Keratinocyte (primary cell): ENCODE results near the gene DNAJB14. TPM values are rescaled to one million over a fixed set of nuclear protein-coding genes. Genes with fewer than 3 reads are reported as not detected.

Experiments used
- DNase-seq: peaks from one replicate; pipeline ENCODE4 v3.0.0-alpha.2; 2011; ENCODE audit warnings: low read depth, missing footprints, low spot score
- FAIRE-seq: peaks from 2 replicates; lab custom pipeline; 2011; peaks lifted over from hg19 to GRCh38; lab: Jason Lieb, UNC
- H2AFZ ChIP-seq: 2 replicates; pipeline ENCODE4 v1.6.0; 2012; ENCODE audit warnings: low read length, control low read depth, inconsistent platforms; ENCODE audit not compliant: control insufficient read depth
- H3K27ac ChIP-seq: 2 replicates; pipeline ENCODE4 v1.5.1; 2011; ENCODE audit warnings: low read length; ENCODE audit not compliant: control insufficient read depth, insufficient read depth
- H3K27me3 ChIP-seq: 3 replicates; pipeline ENCODE4 v1.6.0; 2011; ENCODE audit warnings: low read length; ENCODE audit not compliant: control insufficient read depth, insufficient read depth; ENCODE audit errors: extremely low read depth
- H3K36me3 ChIP-seq, 2 experiments: 2 replicates in 1 of 2; 3 replicates in 1 of 2; pipeline ENCODE4 v1.5.1; 2011; ENCODE audit warnings: low read length in 2 of 2, mild to moderate bottlenecking in 1 of 2; ENCODE audit not compliant: control insufficient read depth in 2 of 2, insufficient read depth in 2 of 2; ENCODE audit errors: extremely low read depth in 1 of 2
- H3K4me1 ChIP-seq: 3 replicates; pipeline ENCODE4 v1.5.1; 2011; ENCODE audit warnings: low read length; ENCODE audit not compliant: control insufficient read depth, insufficient read depth; ENCODE audit errors: extremely low read depth
- H3K4me2 ChIP-seq: 3 replicates; pipeline ENCODE4 v1.6.0; 2011; ENCODE audit warnings: low read depth, low read length; ENCODE audit not compliant: control insufficient read depth, insufficient read depth; ENCODE audit errors: extremely low read depth
- H3K4me3 ChIP-seq, 3 experiments: fragments of 200-600 bp in 1 of 3; sonication (generic) in 1 of 3; 2 replicates in 2 of 3; 3 replicates in 1 of 3; pipeline ENCODE4 v1.5.1; 2011 to 2016; ENCODE audit warnings: low read length in 3 of 3, mild to moderate bottlenecking in 3 of 3, control low read depth in 2 of 3, inconsistent platforms in 1 of 3, low read depth in 1 of 3, mixed read lengths in 1 of 3, mixed run types in 1 of 3, moderate library complexity in 1 of 3; ENCODE audit not compliant: control insufficient read depth in 2 of 3, insufficient read depth in 2 of 3; ENCODE audit errors: extremely low read depth in 1 of 3
- H3K79me2 ChIP-seq: 2 replicates; pipeline ENCODE4 v1.6.0; 2012; ENCODE audit warnings: low read length; ENCODE audit not compliant: control insufficient read depth, insufficient read depth
- H3K9ac ChIP-seq: 3 replicates; pipeline ENCODE4 v1.6.0; 2011; ENCODE audit warnings: low read length; ENCODE audit not compliant: control insufficient read depth, insufficient read depth; ENCODE audit errors: extremely low read depth
- H3K9me1 ChIP-seq: 3 replicates; pipeline ENCODE4 v1.6.0; 2011; ENCODE audit warnings: low read length; ENCODE audit not compliant: control insufficient read depth, insufficient read depth; ENCODE audit errors: extremely low read depth
- H3K9me3 ChIP-seq: 2 replicates; pipeline ENCODE4 v1.5.1; 2012; ENCODE audit warnings: low read depth, low read length; ENCODE audit not compliant: control insufficient read depth
- H4K20me1 ChIP-seq: 3 replicates; pipeline ENCODE4 v1.6.0; 2011; ENCODE audit warnings: low read length; ENCODE audit not compliant: control insufficient read depth, insufficient read depth; ENCODE audit errors: extremely low read depth
- CTCF ChIP-seq, 3 experiments: IDR thresholded peaks in 1 of 3; conservative IDR thresholded peaks in 1 of 3; optimal IDR thresholded peaks in 1 of 3; 2 replicates in 2 of 3; 3 replicates in 1 of 3; pipeline versions ENCODE3 to v1.5.1; 2011; ENCODE audit warnings: low read length in 3 of 3, mild to moderate bottlenecking in 3 of 3, moderate library complexity in 2 of 3, control low read depth in 1 of 3, inconsistent platforms in 1 of 3; ENCODE audit not compliant: insufficient read depth in 2 of 3; ENCODE audit errors: extremely low read depth in 1 of 3
- EZH2 ChIP-seq: IDR thresholded peaks from one replicate; pipeline ENCODE4 v1.6.1; 2012; ENCODE audit warnings: inconsistent platforms, mild to moderate bottlenecking, low read length, moderate library complexity
- dilution Hi-C: fragments of 300-500 bp; cut with MboI; formaldehyde crosslinking; loops from one replicate; pipeline ENCODE4 v1.7.0; 2020; ENCODE audit warnings: low sequenced_read_pairs; ENCODE audit not compliant: extremely low pct_ligation_motif_present
- polyA plus RNA-seq, 5 experiments: library from polyadenylated mRNA; depleted of rRNA in 3 of 5; stranded (reverse) in 3 of 5; stranded (forward) in 1 of 5; unstranded in 1 of 5; fragments of >200 nt; gene quantifications; 1 replicate in 1 of 5; 2 replicates in 3 of 5; 3 replicates in 1 of 5; pipeline versions ENCODE4 v1.2.1 to v1.2.3, GENCODE V29; 2011 to 2012; ENCODE audit warnings: missing spikeins in 2 of 5, low read depth in 1 of 5, low replicate concordance in 1 of 5

Gene DNAJB14
- polyA plus RNA-seq, 1 donor (not counting 4 experiments of a cell fraction or from before 2014, with no cell fraction given) = 17.9 TPM

GRCh38 chr4:99983289-99983943 lies 37.0 kb upstream of the DNAJB14 start:
- Histone ChIP-seq H3K27ac (no peak overlapping the region), H3K27me3 (no peaks in the 10 kb centered on the region), H4K20me1 (no peaks in the 10 kb centered on the region), H3K36me3 (no peaks in the 10 kb centered on the region), H3K9me3 (no peaks in the 10 kb centered on the region), H3K4me1 (peaks cover 8% of the 10 kb centered on the region), H3K9me1 (no peaks in the 10 kb centered on the region), H3K4me2 (no peak overlapping the region), H2AFZ (no peak overlapping the region), H3K79me2 (no peaks in the 10 kb centered on the region), H3K9ac (no peak overlapping the region), H3K4me3 (no peak overlapping the region)
- TF ChIP-seq EZH2 = no peak
- TF ChIP-seq CTCF (optimal IDR thresholded peaks at IDR 0.05 in 1 of 3, IDR thresholded peaks at IDR 0.05 in 1 of 3, conservative IDR thresholded peaks at IDR 0.05 in 1 of 3; ENCODE audit: extremely low read depth in 1 of 3, insufficient read depth in 2 of 3, low read length in 3 of 3) = no peak
- DNase-seq = no peak
- dilution Hi-C loops = no loop called here
- no peak for FAIRE-seq

GRCh38 chr4:99979872-99980271 lies 33.5 kb upstream of the DNAJB14 start:
- Histone ChIP-seq H3K4me2 (no peak overlapping the region), H3K9me3 (no peaks in the 10 kb centered on the region), H3K9ac (no peak overlapping the region), H3K4me1 (peaks cover 8% of the 10 kb centered on the region), H2AFZ (no peak overlapping the region), H3K9me1 (no peaks in the 10 kb centered on the region), H3K36me3 (no peaks in the 10 kb centered on the region), H3K79me2 (no peaks in the 10 kb centered on the region), H3K4me3 (no peak overlapping the region), H3K27ac (no peak overlapping the region), H3K27me3 (no peaks in the 10 kb centered on the region), H4K20me1 (no peaks in the 10 kb centered on the region)
- FAIRE-seq (peak; percentile 5), DNase-seq (peak; percentile 41)
- no peak for TF ChIP-seq CTCF (optimal IDR thresholded peaks at IDR 0.05 in 1 of 3, IDR thresholded peaks at IDR 0.05 in 1 of 3, conservative IDR thresholded peaks at IDR 0.05 in 1 of 3; ENCODE audit: extremely low read depth in 1 of 3, insufficient read depth in 2 of 3, low read length in 3 of 3)
- no peak for TF ChIP-seq EZH2
- dilution Hi-C loops = no loop called here
